Hematopoietic multipotent progenitor cell treated with erythropoietin and hydrocortisone succinate and interleukin-3 and kit ligand, for 6 days (in vitro differentiated cells): ENCODE results near the gene TMCO4.

Experiments used
- DNase-seq: peaks from one replicate; pipeline ENCODE4 v3.0.0-alpha.2; 2015

The TMCO4 gene

GRCh38 chr1:19812875-19813642, 13.3 kb upstream of the TMCO4 start:
- no peak for DNase-seq

GRCh38 chr1:19811206-19811851, 11.6 kb upstream of the TMCO4 start:
- peak; percentile 72 for DNase-seq

- DNase-seq: no peak
Observed at GRCh38 chr1:19809044-19809750, 9.5 kb upstream of the TMCO4 start.

- DNase-seq: no peak
Observed at GRCh38 chr1:19808351-19808750, 8.6 kb upstream of the TMCO4 start.

- no peak for DNase-seq
Observed at GRCh38 chr1:19804831-19805251, 5.1 kb upstream of the TMCO4 start.

DNA sequence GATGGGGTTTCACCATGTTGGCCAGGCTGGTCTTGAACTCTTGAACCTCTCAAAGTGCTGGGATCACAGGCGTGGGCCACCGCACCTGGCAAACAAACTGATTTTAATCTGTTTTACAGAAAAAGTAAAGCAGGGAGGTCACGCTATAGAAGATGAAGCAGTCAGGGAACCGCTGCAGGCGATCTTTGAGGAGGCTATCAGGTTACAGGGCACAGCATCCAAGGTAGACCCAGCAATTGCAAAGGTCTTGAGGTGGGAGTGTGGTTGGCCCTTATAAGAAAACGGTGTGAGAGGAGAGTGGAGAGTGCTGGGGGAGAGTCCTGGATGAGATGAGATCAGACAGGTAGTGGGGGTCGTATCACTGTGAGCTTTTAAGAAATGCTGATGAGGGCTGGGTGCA, 2.6 kb upstream of the TMCO4 start:
- DNase-seq: no peak

DNA sequence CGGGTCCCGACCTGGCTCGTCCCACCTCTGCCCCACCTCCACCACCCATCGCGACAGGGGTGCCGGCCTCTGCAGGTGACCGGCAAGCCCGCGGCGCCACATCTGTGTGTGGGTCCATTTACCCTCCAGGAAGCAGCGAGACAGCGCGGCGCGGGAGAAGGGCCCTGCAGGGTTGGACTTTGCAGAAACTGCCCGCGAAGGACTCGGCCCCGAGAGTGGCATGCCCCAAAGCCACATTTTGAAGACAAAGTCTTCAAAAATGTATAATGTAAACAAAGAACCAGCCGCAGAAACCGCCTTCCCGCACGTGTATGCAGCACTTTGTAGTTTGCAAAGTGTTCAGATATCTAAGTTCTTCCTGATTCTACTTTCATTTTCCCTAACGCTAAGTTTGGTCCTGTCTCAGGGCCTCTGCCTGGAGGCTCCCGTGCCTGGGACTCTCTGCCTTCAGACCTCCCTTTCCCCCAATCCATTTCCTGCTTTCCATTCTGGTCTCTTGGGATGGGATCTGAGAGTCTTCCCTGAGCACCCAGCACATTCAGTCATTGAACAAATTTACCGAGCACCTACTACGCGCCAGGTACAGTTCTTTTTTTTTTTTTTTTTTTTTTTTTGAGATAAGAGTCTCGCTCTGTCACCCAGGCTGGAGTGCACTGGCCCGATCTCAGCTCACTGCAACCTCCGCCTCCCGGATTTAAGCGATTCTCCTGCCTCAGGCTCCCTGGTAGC, 524 bp upstream of the TMCO4 start:
- DNase-seq: peak; percentile 74

GRCh38 chr1:19798486-19799229, 1.1 kb downstream of the TMCO4 start:
- peak; percentile 9 for DNase-seq

GRCh38 chr1:19797827-19798226, 1.9 kb downstream of the TMCO4 start:
- DNase-seq: no peak

GRCh38 chr1:19794583-19794982, 5.1 kb downstream of the TMCO4 start:
- DNase-seq: no peak

GRCh38 chr1:19793360-19794046, 6.2 kb downstream of the TMCO4 start:
- DNase-seq: no peak

- DNase-seq: no peak
Observed at GRCh38 chr1:19792237-19793002, 7.3 kb downstream of the TMCO4 start.

DNA sequence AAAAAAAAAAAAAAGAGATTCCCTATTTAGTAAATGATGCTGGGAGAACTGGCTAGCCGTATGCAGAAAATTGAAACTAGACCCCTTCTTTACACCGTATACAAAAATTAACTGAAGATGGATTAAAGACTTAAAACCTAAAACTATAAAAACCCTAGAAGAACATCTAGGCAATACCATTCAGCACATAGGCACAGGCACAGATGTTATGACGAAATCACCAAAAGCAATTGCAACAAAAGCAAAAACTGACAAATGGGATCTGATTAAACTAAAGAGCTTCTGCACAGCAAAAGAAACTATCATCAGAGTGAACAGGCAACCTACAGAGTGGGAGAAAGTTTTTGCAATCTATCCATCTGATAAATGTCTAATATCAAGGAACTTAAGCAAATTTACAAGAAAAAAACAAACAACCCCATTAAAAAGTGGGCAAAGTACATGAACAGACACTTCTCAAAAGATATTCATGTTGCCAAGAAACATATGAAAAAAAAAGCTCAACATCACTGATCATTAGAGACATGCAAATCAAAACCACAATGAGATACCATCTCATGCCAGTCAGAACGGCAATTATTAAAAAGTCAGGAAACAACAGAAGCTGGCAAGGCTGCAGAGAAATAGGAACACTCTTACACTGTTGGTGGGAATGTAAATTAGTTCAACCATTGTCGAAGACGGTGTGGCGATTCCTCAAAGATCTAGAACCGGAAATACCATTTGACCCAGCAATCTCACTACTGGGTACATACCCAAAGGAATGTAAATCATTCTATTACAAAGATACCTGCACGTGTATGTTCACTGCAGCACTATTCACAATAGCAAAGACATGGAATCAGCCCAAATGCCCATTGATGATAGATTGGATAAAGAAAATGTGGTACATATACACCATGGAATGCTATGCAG, 9.4 kb downstream of the TMCO4 start:
- peak; percentile 25 for DNase-seq

GRCh38 chr1:19786988-19787423, 12.7 kb downstream of the TMCO4 start:
- no peak for DNase-seq

DNA sequence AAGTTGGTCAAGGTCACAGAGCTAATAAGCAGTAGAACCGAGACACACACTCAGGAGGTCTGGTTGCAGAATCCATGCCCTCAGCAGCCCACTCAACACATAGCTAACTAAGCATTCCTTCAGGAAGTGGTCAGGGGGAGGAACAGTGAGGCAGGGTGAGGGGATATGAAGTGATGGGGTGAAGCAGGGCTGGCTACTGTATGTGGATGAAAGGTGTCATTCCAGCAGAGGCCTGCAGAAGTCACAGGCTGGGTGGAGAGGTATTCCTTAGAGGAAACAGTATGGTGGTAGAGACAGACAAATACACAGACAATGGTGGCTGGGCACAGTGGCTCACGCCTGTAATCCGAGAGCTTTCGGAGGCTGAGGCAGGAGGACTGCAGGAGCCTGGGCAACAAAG, 14.1 kb downstream of the TMCO4 start:
- DNase-seq: no peak

DNA sequence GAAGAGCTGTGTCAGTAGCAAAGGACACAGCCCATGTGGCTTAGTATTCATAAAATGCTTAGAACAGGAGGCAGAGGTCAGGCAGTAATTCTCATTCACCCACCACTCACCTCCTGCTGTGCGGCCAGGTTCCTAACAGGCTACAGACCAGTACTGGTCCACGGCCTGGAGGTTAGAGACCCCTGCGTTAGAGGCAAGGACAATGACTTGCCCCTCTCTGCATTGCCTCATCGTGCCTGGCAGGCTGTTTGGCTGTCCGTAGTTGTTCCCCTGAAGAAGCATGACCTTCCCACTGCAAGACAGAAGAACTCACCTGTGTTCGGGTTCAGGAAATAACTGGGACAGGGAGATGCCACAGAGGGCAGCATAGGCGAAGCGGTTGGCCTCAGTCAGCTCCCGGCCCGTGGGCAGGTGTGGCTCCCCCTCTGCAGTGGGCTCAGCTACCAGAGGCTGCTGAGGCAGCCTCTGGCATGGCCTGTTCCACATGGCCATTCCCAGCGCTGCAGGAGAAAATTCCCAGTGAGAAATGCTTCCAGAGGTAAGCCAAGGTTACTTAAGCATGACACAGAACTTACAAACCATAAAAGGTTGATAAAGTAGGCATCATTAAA, 19.3 kb downstream of the TMCO4 start:
- no peak for DNase-seq

GRCh38 chr1:19776933-19777332, 22.8 kb downstream of the TMCO4 start:
- DNase-seq: no peak

DNA sequence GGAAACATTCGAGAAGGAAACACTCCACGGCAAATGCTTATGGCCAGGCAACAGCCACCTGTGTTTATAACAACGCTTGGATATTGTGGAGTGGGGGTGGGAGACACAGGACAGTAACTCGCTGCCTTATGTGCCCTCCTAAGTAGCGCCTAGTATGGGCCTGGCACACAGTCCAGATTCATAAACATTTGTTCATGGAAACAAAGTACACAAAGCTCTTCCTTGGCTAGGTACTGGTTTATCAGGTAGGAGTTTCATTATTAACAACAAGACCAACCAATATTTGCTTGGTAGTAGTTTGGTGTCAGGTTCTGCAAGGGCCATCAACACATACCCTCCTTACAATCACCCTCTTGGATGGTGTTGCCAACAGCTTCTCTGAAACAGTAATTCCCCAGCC, 23.4 kb downstream of the TMCO4 start:
- no peak for DNase-seq

DNA sequence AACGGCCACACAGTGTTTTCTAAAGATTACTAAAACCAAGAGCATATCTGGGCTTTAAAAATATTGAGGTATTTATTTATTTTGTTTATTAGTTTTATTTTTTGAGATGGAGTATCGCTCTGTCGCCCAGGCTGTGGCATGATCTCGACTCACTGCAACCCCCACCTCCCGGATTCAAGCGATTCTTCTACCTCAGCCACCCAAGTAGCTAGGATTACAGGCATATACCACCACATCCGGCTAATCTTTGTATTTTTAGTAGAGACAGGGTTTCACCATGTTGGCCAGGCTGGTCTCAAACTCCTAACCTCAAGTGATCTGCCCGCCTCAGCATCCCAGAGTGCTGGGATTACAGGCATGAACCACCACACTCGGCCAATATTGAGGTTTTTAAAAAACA, 23.9 kb downstream of the TMCO4 start:
- no peak for DNase-seq
